H9 (cell line): ENCODE data around the gene MBP. TPM values are rescaled to one million over a fixed set of nuclear protein-coding genes. Genes with fewer than 3 reads are reported as not detected.

ENCODE experiments used
- DNase-seq: peaks from one replicate; pipeline ENCODE4 v3.0.0-alpha.2; 2017
- H2AFZ ChIP-seq: one replicate; pipeline ENCODE4 v1.6.1; 2013; ENCODE audit warnings: mild to moderate bottlenecking, low read length, control low read depth, moderate library complexity
- H2AK5ac ChIP-seq: 2 replicates; pipeline ENCODE4 v1.6.1; 2013; ENCODE audit warnings: low read length, control low read depth, mixed read lengths; ENCODE audit not compliant: insufficient read length
- H2BK120ac ChIP-seq: one replicate; pipeline ENCODE4 v1.6.1; 2013; ENCODE audit warnings: low read depth, mild to moderate bottlenecking, low read length, control low read depth, inconsistent platforms; ENCODE audit not compliant: poor library complexity, severe bottlenecking
- H2BK12ac ChIP-seq: 2 replicates; pipeline ENCODE4 v1.6.1; 2013; ENCODE audit warnings: low read length, control low read depth, mixed read lengths, low read depth; ENCODE audit not compliant: insufficient read length
- H2BK15ac ChIP-seq: 2 replicates; pipeline ENCODE4 v1.6.1; 2013; ENCODE audit warnings: low read depth, low read length, control low read depth
- H2BK20ac ChIP-seq: one replicate; pipeline ENCODE4 v1.6.1; 2013; ENCODE audit warnings: low read depth, mild to moderate bottlenecking, low read length, control low read depth, inconsistent platforms; ENCODE audit not compliant: poor library complexity, severe bottlenecking
- H2BK5ac ChIP-seq: 2 replicates; pipeline ENCODE4 v1.6.1; 2013; ENCODE audit warnings: low read length, control low read depth, mixed read lengths; ENCODE audit not compliant: insufficient read length
- H3K14ac ChIP-seq: 2 replicates; pipeline ENCODE4 v1.6.1; 2013; ENCODE audit warnings: low read length, control low read depth; ENCODE audit not compliant: insufficient read depth
- H3K18ac ChIP-seq: 2 replicates; pipeline ENCODE4 v1.6.1; 2013; ENCODE audit warnings: low read depth, mild to moderate bottlenecking, mixed read lengths, low read length, control low read depth; ENCODE audit not compliant: insufficient read length
- H3K23ac ChIP-seq: 2 replicates; pipeline ENCODE4 v1.6.1; 2013; ENCODE audit warnings: low read length, control low read depth, mixed read lengths, low read depth; ENCODE audit not compliant: insufficient read length
- H3K23me2 ChIP-seq: 2 replicates; pipeline ENCODE4 v1.6.1; 2013; ENCODE audit warnings: low read depth, mild to moderate bottlenecking, mixed read lengths, low read length, control low read depth; ENCODE audit not compliant: insufficient read length, poor library complexity, severe bottlenecking
- H3K27ac ChIP-seq: 2 replicates; pipeline ENCODE4 v1.5.1; 2013; ENCODE audit warnings: low read length, control low read depth, mixed read lengths, low read depth; ENCODE audit not compliant: insufficient read length
- H3K27me3 ChIP-seq: 2 replicates; pipeline ENCODE4 v1.6.1; 2013; ENCODE audit warnings: low read length, control low read depth, inconsistent platforms; ENCODE audit not compliant: insufficient read depth
- H3K4ac ChIP-seq: 2 replicates; pipeline ENCODE4 v1.6.1; 2013; ENCODE audit warnings: low read depth, mild to moderate bottlenecking, control low read depth, inconsistent platforms, low read length, moderate library complexity
- H3K4me1 ChIP-seq: 2 replicates; pipeline ENCODE4 v1.6.1; 2013; ENCODE audit warnings: low read length, control low read depth, inconsistent platforms; ENCODE audit not compliant: insufficient read depth
- H3K4me2 ChIP-seq: 2 replicates; pipeline ENCODE4 v1.6.1; 2013; ENCODE audit warnings: low read length, control low read depth, mixed read lengths; ENCODE audit not compliant: insufficient read length, insufficient read depth
- H3K56ac ChIP-seq: 2 replicates; pipeline ENCODE4 v1.6.1; 2013; ENCODE audit warnings: low read depth, mild to moderate bottlenecking, mixed read lengths, low read length, control low read depth; ENCODE audit not compliant: insufficient read length
- H3K79me1 ChIP-seq: 2 replicates; pipeline ENCODE4 v1.6.1; 2013; ENCODE audit warnings: low read depth, mild to moderate bottlenecking, moderate library complexity, low read length, control low read depth, inconsistent platforms; ENCODE audit not compliant: insufficient read depth, poor library complexity, severe bottlenecking
- H3K79me2 ChIP-seq: 2 replicates; pipeline ENCODE4 v1.6.1; 2013; ENCODE audit warnings: low read length, control low read depth, inconsistent platforms; ENCODE audit not compliant: insufficient read depth
- H3K9ac ChIP-seq: 2 replicates; pipeline ENCODE4 v1.6.1; 2013; ENCODE audit warnings: low read length, control low read depth, mixed read lengths; ENCODE audit not compliant: insufficient read length; ENCODE audit errors: extremely low read depth
- H3K9me3 ChIP-seq: one replicate; pipeline ENCODE4 v1.6.1; 2013; ENCODE audit warnings: low read depth, low read length, inconsistent platforms; ENCODE audit not compliant: control insufficient read depth
- H3T11ph ChIP-seq: one replicate; pipeline ENCODE4 v1.6.1; 2013; ENCODE audit warnings: mild to moderate bottlenecking, low read length, control low read depth, inconsistent platforms
- H4K20me1 ChIP-seq: one replicate; pipeline ENCODE4 v1.6.1; 2013; ENCODE audit not compliant: control insufficient read depth, insufficient read length, insufficient read depth
- H4K5ac ChIP-seq: 2 replicates; pipeline ENCODE4 v1.6.1; 2013; ENCODE audit warnings: low read depth, mild to moderate bottlenecking, mixed read lengths, low read length, control low read depth; ENCODE audit not compliant: insufficient read length
- H4K8ac ChIP-seq: replicated peaks from 2 replicates; pipeline ENCODE4 v1.6.1; 2013; ENCODE audit warnings: low read length, control low read depth, mixed read lengths, low read depth; ENCODE audit not compliant: insufficient read length
- H4K91ac ChIP-seq: 2 replicates; pipeline ENCODE4 v1.6.1; 2013; ENCODE audit warnings: low read depth, mild to moderate bottlenecking, moderate library complexity, mixed read lengths, low read length, control low read depth; ENCODE audit not compliant: insufficient read length
- H3K27ac Mint-ChIP-seq, 3 experiments: 2 replicates in 2 of 3; 3 replicates in 1 of 3; pipeline ENCODE4 v1.8.0; 2020 to 2021; ENCODE audit warnings: mixed read lengths in 3 of 3, mild to moderate bottlenecking in 1 of 3, moderate library complexity in 1 of 3
- H3K27me3 Mint-ChIP-seq: 2 replicates; pipeline ENCODE4 v1.8.0; 2021; ENCODE audit warnings: low read depth, mild to moderate bottlenecking, moderate library complexity, mixed read lengths
- H3K36me3 Mint-ChIP-seq, 3 experiments: 2 replicates in 2 of 3; 3 replicates in 1 of 3; pipeline ENCODE4 v1.8.0; 2020 to 2021; ENCODE audit warnings: low read depth in 3 of 3, mixed read lengths in 3 of 3; ENCODE audit not compliant: insufficient read depth in 1 of 3
- H3K4me1 Mint-ChIP-seq, 2 experiments: 2 replicates each; pipeline ENCODE4 v1.8.0; 2020; ENCODE audit warnings: mixed read lengths in 2 of 2
- H3K4me3 Mint-ChIP-seq, 2 experiments: 2 replicates in 1 of 2; 3 replicates in 1 of 2; pipeline ENCODE4 v1.8.0; 2020 to 2021; ENCODE audit warnings: mild to moderate bottlenecking in 2 of 2, mixed read lengths in 2 of 2, moderate library complexity in 1 of 2
- H3K9me3 Mint-ChIP-seq, 2 experiments: 2 replicates in 1 of 2; 3 replicates in 1 of 2; pipeline ENCODE4 v1.8.0; 2020; ENCODE audit warnings: mild to moderate bottlenecking in 2 of 2, mixed read lengths in 2 of 2, moderate library complexity in 1 of 2
- WGBS: extraction: QIAGEN DNeasy Blood & Tissue Kit; methylation state at CpG from one replicate; pipeline ENCODE4 v1.1.7; 2013; ENCODE audit warnings: missing lambda C conversion rate, low lambda C conversion rate, mixed read lengths; ENCODE audit not compliant: insufficient read length; ENCODE audit errors: extremely low coverage; 5-methylcytosine and 5-hydroxymethylcytosine counted together
- total RNA-seq: library from RNA; stranded (reverse); gene quantifications from 2 replicates; pipeline ENCODE4 v1.2.1, GENCODE V29; 2021
- TF ChIP-seq, protein P1 (sequence below): fragments of 200-600 bp; sonication (generic); conservative IDR thresholded peaks from 3 replicates; pipeline ENCODE4 v1.8.0; 2021; ENCODE audit warnings: antibody characterized with exemption, mild to moderate bottlenecking

Gene MBP
- total RNA-seq, 1 experiment from 2014 or later: 8.6 TPM

DNA sequence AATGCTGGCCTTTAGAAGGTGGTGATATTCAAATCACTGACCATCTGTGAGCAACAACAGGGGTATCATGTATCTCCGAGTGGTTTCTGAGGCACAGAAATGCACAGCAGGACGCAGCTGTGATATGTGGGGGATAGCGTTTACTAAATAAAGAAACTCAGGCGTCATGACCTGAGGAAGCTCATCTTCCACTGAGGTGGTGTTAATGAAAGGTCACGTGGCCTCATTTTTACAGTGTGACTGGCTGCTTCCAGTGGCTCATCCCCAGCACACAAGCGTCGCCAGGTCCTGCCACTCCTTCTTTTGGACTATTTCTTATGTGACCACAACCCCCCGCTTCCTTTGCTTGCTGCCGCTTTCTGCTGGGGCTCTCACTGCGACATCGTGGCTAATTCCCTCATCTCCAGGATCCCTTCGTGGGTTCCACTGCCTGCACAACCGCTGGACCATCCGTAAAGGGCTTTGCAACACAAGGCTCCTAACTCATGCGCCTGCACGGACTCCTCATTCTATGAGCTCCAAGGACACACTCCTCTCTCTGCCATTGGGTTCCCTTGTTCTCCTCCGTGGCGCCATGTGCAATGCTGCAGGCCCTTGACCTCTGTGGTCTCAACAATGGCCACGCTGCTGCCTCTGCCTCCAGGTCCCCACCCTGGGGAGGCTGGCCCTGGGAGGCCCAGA, 109.3 kb downstream of the MBP start:
- peaks cover 3% of the 10 kb centered on the region for H4K20me1 ChIP-seq
- H3K27ac ChIP-seq: no peak overlapping the region
- TF ChIP-seq, protein P1, sequence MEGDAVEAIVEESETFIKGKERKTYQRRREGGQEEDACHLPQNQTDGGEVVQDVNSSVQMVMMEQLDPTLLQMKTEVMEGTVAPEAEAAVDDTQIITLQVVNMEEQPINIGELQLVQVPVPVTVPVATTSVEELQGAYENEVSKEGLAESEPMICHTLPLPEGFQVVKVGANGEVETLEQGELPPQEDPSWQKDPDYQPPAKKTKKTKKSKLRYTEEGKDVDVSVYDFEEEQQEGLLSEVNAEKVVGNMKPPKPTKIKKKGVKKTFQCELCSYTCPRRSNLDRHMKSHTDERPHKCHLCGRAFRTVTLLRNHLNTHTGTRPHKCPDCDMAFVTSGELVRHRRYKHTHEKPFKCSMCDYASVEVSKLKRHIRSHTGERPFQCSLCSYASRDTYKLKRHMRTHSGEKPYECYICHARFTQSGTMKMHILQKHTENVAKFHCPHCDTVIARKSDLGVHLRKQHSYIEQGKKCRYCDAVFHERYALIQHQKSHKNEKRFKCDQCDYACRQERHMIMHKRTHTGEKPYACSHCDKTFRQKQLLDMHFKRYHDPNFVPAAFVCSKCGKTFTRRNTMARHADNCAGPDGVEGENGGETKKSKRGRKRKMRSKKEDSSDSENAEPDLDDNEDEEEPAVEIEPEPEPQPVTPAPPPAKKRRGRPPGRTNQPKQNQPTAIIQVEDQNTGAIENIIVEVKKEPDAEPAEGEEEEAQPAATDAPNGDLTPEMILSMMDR: no peak
- no peak overlapping the region for H3K56ac ChIP-seq
- peaks cover 0 to 8% of the 10 kb centered on the region in 2 experiments; a peak in 3 of 5 replicates for H3K9me3 Mint-ChIP-seq
- H4K5ac ChIP-seq: no peak overlapping the region
- H3K4me3 Mint-ChIP-seq: no peak overlapping the region; a peak in 1 of 5 replicates
- H2AFZ ChIP-seq: no peak overlapping the region
- H3K27me3 ChIP-seq: no peaks in the 10 kb centered on the region
- H3K23ac ChIP-seq: no peak overlapping the region
- no peak for DNase-seq
- H3K36me3 Mint-ChIP-seq: peaks cover 0 to 4% (median 2%) of the 10 kb centered on the region in 3 experiments; a peak in 3 of 7 replicates
- no peak overlapping the region for H3K18ac ChIP-seq
- H3K27ac Mint-ChIP-seq: no peak overlapping the region
- no peaks in the 10 kb centered on the region for H3K79me1 ChIP-seq
- H2BK12ac ChIP-seq: no peak overlapping the region
- H3K4ac ChIP-seq: no peak overlapping the region
- no peak overlapping the region for H4K8ac ChIP-seq
- H2BK120ac ChIP-seq: no peak overlapping the region
- no peak overlapping the region for H3K14ac ChIP-seq
- peaks cover 19% of the 10 kb centered on the region for H3K27me3 Mint-ChIP-seq
- peaks cover 3% of the 10 kb centered on the region for H3K23me2 ChIP-seq
- no peaks in the 10 kb centered on the region for H3K79me2 ChIP-seq
- H3K9me3 ChIP-seq: no peaks in the 10 kb centered on the region
- no CpG with 5 or more reads among the region's 19 CpGs for WGBS
- H2BK5ac ChIP-seq: no peak overlapping the region
- H3K4me1 Mint-ChIP-seq: peaks cover 7 to 15% of the 10 kb centered on the region in 2 experiments
- no peak overlapping the region for H3T11ph ChIP-seq
- H4K91ac ChIP-seq: no peak overlapping the region
- H3K4me2 ChIP-seq: no peak overlapping the region
- no peak overlapping the region for H2BK15ac ChIP-seq
- H3K4me1 ChIP-seq: no peaks in the 10 kb centered on the region
- no peak overlapping the region for H2BK20ac ChIP-seq
- H2AK5ac ChIP-seq: no peak overlapping the region
- no peak overlapping the region for H3K9ac ChIP-seq
